Measurements from ENCODE around the gene HPN.
"Not testable (repeated sequence)": the region's sequence is repeated elsewhere in the genome, so short reads cannot be mapped to it uniquely, and the experiment has no call there.

The HPN gene

GRCh38 chr19:35009424-35010415, 31.8 kb upstream of the HPN start:
- no peak for DNase-seq

- DNase-seq = peak; percentile 61
Observed at GRCh38 chr19:35011091-35011689, 30.3 kb upstream of the HPN start.

- DNase-seq = peak; percentile 49
Observed at GRCh38 chr19:35011737-35012682, 29.5 kb upstream of the HPN start.

- DNase-seq = peak; percentile 86
Observed at GRCh38 chr19:35013041-35013819, 28.3 kb upstream of the HPN start.

GRCh38 chr19:35013820-35014754, 27.4 kb upstream of the HPN start:
- DNase-seq = peak; percentile 84

- DNase-seq = not testable (repeated sequence)
Observed at GRCh38 chr19:35014774-35015173, 26.7 kb upstream of the HPN start.

- DNase-seq = no peak
Observed at GRCh38 chr19:35015270-35015953, 26.1 kb upstream of the HPN start.

GRCh38 chr19:35015954-35016351, 25.6 kb upstream of the HPN start:
- DNase-seq = no peak

GRCh38 chr19:35017507-35017906, 24.0 kb upstream of the HPN start:
- DNase-seq = no peak

- DNase-seq = no peak
Observed at GRCh38 chr19:35018379-35018778, 23.1 kb upstream of the HPN start.

GRCh38 chr19:35019144-35019543, 22.4 kb upstream of the HPN start:
- no peak for DNase-seq

GRCh38 chr19:35021016-35021415, 20.5 kb upstream of the HPN start:
- no peak for DNase-seq

GRCh38 chr19:35021596-35021995, 19.9 kb upstream of the HPN start:
- DNase-seq = no peak

- no peak for DNase-seq
Observed at GRCh38 chr19:35022460-35022859, 19.1 kb upstream of the HPN start.

- no peak for DNase-seq
Observed at GRCh38 chr19:35023428-35023827, 18.1 kb upstream of the HPN start.

GRCh38 chr19:35024095-35024494, 17.4 kb upstream of the HPN start:
- no peak for DNase-seq

- no peak for DNase-seq
Observed at GRCh38 chr19:35025969-35026368, 15.6 kb upstream of the HPN start.

- DNase-seq = no peak
Observed at GRCh38 chr19:35026418-35026817, 15.1 kb upstream of the HPN start.

GRCh38 chr19:35027009-35027408, 14.5 kb upstream of the HPN start:
- DNase-seq = no peak

GRCh38 chr19:35027851-35028599, 13.5 kb upstream of the HPN start:
- no peak for DNase-seq
